Heart right ventricle (tissue), 16 donors: Measurements from ENCODE around the gene BBC3. TPM values are rescaled to one million over a fixed set of nuclear protein-coding genes. Genes with fewer than 3 reads are reported as not detected.

Experiments used
- ATAC-seq, 8 donors: fragments of 200-7000 bp; cut with Tn5 transposase; one replicate each; pipeline ENCODE4 v1.9.1; 2020; ENCODE audit warnings: mild to moderate bottlenecking in 8 of 8, moderate library complexity in 8 of 8, moderate number of reproducible peaks in 1 of 8
- DNase-seq, 2 donors: peaks; one replicate each; pipeline ENCODE4 v3.0.0-alpha.2; 2020
- H3K27ac ChIP-seq, 10 donors: fragments of 200-600 bp; sonication (generic) in 2 of 10; one replicate each; pipeline versions ENCODE4 v1.5.0 to v1.8.0; 2020 to 2022; ENCODE audit warnings: mild to moderate bottlenecking in 3 of 10
- H3K27me3 ChIP-seq, 7 donors: fragments of 200-600 bp; one replicate each; pipeline ENCODE4 v1.8.0; 2021 to 2022; ENCODE audit warnings: mild to moderate bottlenecking in 2 of 7
- H3K36me3 ChIP-seq, 9 donors: fragments of 200-600 bp; sonication (generic) in 1 of 9; one replicate each; pipeline versions ENCODE4 v1.5.0 to v1.8.0; 2020 to 2022; ENCODE audit warnings: mild to moderate bottlenecking in 2 of 9
- H3K4me1 ChIP-seq, 9 donors: fragments of 200-600 bp; sonication (generic) in 1 of 9; one replicate each; pipeline versions ENCODE4 v1.5.0 to v1.8.0; 2020 to 2022; ENCODE audit warnings: mild to moderate bottlenecking in 4 of 9
- H3K4me3 ChIP-seq, 10 donors: fragments of 200-600 bp; sonication (generic) in 2 of 10; one replicate each; pipeline versions ENCODE4 v1.5.0 to v1.8.0; 2020 to 2022; ENCODE audit warnings: mild to moderate bottlenecking in 7 of 10, moderate library complexity in 2 of 10
- H3K9me3 ChIP-seq, 11 donors: fragments of 200-600 bp in 10 of 11; sonication (generic) in 2 of 11; one replicate each; pipeline versions ENCODE4 v1.5.0 to v1.8.0; 2013 to 2022; ENCODE audit warnings: mild to moderate bottlenecking in 2 of 11, control low read depth in 1 of 11, moderate library complexity in 1 of 11
- WGBS, 2 donors: extraction: QIAGEN DNeasy Blood & Tissue Kit; methylation state at CpG; one replicate each; pipeline ENCODE4 v1.1.7; 2013; ENCODE audit warnings: inconsistent platforms in 1 of 2; 5-methylcytosine and 5-hydroxymethylcytosine counted together
- intact Hi-C, 10 donors: fragments of 100-400 bp; cut with DNase I; formaldehyde crosslinking; loops; one replicate each; pipeline versions ENCODE4 v1.11.1 to v1.14.2; 2022
- polyA plus RNA-seq, 2 donors: library from polyadenylated mRNA; stranded (reverse); fragments of 200-250 nt; gene quantifications; one replicate each; pipeline ENCODE4 v1.2.3, GENCODE V29; 2013
- total RNA-seq, 10 donors: library from RNA; stranded (reverse); fragmentation: NEBNext Ultra II Directional in 3 of 10; extraction: Animal tissue kit (Norgen Biotek cat#: 25700) in 3 of 10; gene quantifications; one replicate each; pipeline versions ENCODE4 v1.2.1 to v1.2.4, GENCODE V29; 2021 to 2023
- TF ChIP-seq, protein P1 (sequence below), 9 donors: fragments of 200-600 bp; sonication (generic) in 2 of 9; IDR thresholded peaks; one replicate each; pipeline versions ENCODE4 v1.5.0 to v1.8.0; 2021 to 2022; ENCODE audit warnings: antibody characterized with exemption in 9 of 9, mild to moderate bottlenecking in 5 of 9, moderate library complexity in 1 of 9
- donor health status: Arrhythmogenic right ventricular cardiomyopathy.
- donor health status: ischemic (EF 13 %, LVEDD 7.1; RV severe dilation, severe dysfunction).
- donor health status: healthy with polysubstance abuse.
- donor health status: DM: no; HTN: yes; CAD: no.
- donor health status: DM: no; HTN: no; CAD: no.
- donor health status: ischemic (EF 25% LVEDD 6.9; RV normal size, moderate dysfunction).
- donor health status: ischemic (EF 25% LVEDD 5.7; RV mildly dilated, moderate dysfunction).
- donor health status: healthy.
- donor health status: DM: yes; HTN: yes; CAD: no.
- donor health status: Ischemic cardiomyopathy.
- donor health status: ischemic (EF 35%, LVEDD 5.7; RV mildly dilated, moderate dysfunction).
- donor health status: nonischemic (EF 11% LVEDD 7.7; RV severe dilation, severe dysfunction).
- donor health status: DM: yes; HTN: yes; CAD: no.
- donor health status: PGD.
- donor health status: ischemic (EF 29% LVEDD 5.4; RV normal size, mild dysfunction).
- donor health status: nonischemic (EF 23%, LVEDD 6.1; RV moderate dilation, normal function).

The BBC3 gene
- total and polyA plus RNA-seq, 12 donors, result 2.4 to 6.0 (median 3.6) TPM

DNA sequence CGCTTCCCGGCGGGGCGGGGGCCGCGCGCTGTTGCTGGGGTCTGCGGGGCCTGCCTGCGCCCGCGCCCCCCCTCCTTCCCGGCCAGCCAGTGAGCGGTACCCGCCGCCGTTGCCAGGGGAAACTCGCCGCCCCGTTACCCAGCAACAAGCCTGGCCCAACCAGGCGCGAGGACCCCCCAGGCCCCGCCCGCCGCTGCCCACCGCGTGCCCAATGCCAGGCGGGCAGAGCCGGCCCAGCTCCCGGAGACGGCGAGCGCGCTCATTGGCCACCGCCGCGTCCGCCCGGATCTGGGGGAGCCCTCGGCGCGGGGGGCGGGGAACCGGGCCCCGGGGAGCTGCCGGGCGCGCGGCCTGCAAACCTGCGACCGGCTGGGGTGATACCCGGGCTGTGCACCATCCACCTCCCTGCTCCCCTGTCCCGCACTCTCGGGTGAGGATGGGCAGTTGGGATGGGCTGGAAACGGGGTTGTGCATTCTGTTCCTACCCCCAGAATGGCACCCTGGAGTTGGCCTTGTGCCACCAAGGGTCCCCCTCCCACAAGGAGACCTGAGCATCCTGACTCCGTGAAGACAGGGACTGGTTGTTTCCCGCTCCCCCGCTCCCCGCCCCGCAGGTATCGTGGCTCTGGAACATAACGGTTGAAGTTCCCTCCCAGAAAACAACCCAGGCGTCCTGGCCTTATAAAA is 8.8 kb upstream of the BBC3 start:
- TF ChIP-seq, protein P1, sequence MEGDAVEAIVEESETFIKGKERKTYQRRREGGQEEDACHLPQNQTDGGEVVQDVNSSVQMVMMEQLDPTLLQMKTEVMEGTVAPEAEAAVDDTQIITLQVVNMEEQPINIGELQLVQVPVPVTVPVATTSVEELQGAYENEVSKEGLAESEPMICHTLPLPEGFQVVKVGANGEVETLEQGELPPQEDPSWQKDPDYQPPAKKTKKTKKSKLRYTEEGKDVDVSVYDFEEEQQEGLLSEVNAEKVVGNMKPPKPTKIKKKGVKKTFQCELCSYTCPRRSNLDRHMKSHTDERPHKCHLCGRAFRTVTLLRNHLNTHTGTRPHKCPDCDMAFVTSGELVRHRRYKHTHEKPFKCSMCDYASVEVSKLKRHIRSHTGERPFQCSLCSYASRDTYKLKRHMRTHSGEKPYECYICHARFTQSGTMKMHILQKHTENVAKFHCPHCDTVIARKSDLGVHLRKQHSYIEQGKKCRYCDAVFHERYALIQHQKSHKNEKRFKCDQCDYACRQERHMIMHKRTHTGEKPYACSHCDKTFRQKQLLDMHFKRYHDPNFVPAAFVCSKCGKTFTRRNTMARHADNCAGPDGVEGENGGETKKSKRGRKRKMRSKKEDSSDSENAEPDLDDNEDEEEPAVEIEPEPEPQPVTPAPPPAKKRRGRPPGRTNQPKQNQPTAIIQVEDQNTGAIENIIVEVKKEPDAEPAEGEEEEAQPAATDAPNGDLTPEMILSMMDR (IDR thresholded peaks at IDR 0.05), result no peak
- H3K36me3 ChIP-seq, result no peaks in the 10 kb centered on the region
- H3K4me3 ChIP-seq, result peak overlapping the region in 9 of 10 donors; percentile 16 to 50 (median 36)
- no peak overlapping the region for H3K27ac ChIP-seq
- 3 to 4% methylated on average over 52 to 60 of the region's 62 CpGs for WGBS, 2 donors
- DNase-seq, result peak in 1 of 2 donors; percentile 40
- peaks cover 0 to 45% (median 0%) of the 10 kb centered on the region in 7 donors for H3K27me3 ChIP-seq
- intact Hi-C loops, result loop anchor here in 2 of 10 donors (10.0 kb wide), 2 partner anchors 45 to 225 kb away; partner anchors contain the start of gene NPAS1 (in 1 of the 2)
- peak in 1 of 8 donors; percentile 27 for ATAC-seq
- no peaks in the 10 kb centered on the region for H3K9me3 ChIP-seq
- peaks cover 3 to 45% (median 37%) of the 10 kb centered on the region in 9 donors for H3K4me1 ChIP-seq

DNA sequence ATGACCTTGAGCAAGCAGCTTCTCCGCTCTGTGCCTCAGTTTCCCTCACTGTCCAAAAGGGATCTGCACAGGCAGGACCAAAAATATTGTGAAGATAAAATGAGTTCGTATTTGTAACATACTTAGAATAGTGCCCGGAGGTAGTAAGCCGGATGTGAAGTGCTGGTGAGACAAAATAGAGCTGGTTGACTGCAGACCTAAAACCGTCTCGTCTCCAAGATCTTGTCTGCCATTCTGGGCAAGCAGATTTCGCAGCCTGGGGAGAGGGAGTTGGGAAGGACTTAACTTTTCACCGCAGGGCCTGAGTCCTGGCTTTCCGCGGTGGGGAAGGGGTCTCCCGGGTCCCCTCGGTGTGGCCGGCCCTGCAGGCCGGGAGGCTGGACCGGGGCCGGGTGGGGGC is 8.2 kb upstream of the BBC3 start:
- TF ChIP-seq, protein P1 (IDR thresholded peaks at IDR 0.05), result no peak
- DNase-seq, result no peak
- ATAC-seq, result no peak
- WGBS, 2 donors, result 8 to 10% methylated on average over 16 of the region's 16 CpGs
- peaks cover 0 to 45% (median 0%) of the 10 kb centered on the region in 7 donors for H3K27me3 ChIP-seq
- no peaks in the 10 kb centered on the region for H3K36me3 ChIP-seq
- peak overlapping the region in 9 of 10 donors; percentile 16 to 50 (median 36) for H3K4me3 ChIP-seq
- no peaks in the 10 kb centered on the region for H3K9me3 ChIP-seq
- peak overlapping the region in 1 of 10 donors; percentile 6 for H3K27ac ChIP-seq
- H3K4me1 ChIP-seq, result peaks cover 3 to 39% (median 31%) of the 10 kb centered on the region in 9 donors
- intact Hi-C loops, result loop anchor here in 1 of 10 donors (10.0 kb wide), 1 partner anchor 224 kb away; the partner anchor contains the start of gene NPAS1

DNA sequence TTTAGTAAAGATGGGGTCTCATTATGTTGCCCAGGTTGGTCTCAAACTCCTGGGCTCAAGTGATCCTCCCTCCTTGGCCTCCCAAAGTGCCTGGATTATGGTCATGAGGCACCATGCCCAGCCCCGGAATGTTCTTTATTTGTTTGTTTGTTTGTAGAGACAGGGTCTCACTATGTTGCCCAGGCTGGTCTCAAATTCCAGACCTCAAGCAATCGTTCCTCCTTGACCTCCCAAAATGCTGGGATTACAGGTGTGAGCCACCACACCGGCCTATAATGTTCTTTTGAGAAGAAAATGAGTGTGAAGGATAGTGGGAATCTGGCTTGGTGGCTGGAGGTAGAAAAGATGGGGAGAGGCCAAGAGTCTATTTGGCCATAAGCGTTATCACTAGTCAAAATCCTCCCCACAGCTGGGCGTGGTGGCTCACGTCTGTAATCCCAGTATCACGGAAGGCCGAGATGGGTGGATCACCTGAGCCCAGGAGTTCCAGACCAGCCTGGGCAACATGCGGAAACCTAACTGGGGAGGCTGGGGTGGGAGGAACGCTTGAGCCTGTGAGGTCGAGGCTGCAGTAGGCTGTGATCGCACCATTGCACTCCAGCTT is 5.2 kb upstream of the BBC3 start:
- ATAC-seq, result no peak
- DNase-seq, result no peak
- H3K4me3 ChIP-seq, result no peak overlapping the region
- TF ChIP-seq, protein P1 (IDR thresholded peaks at IDR 0.05), result no peak
- H3K4me1 ChIP-seq, result peaks cover 4 to 41% (median 27%) of the 10 kb centered on the region in 9 donors
- no peaks in the 10 kb centered on the region for H3K36me3 ChIP-seq
- intact Hi-C loops, result loop anchor here in 1 of 10 donors (10.0 kb wide), 1 partner anchor 221 kb away; the partner anchor contains the start of gene NPAS1
- H3K27me3 ChIP-seq, result peaks cover 0 to 27% (median 0%) of the 10 kb centered on the region in 7 donors
- no peaks in the 10 kb centered on the region for H3K9me3 ChIP-seq
- H3K27ac ChIP-seq, result no peak overlapping the region
- 90 to 93% methylated on average over 12 of the region's 12 CpGs for WGBS, 2 donors

DNA sequence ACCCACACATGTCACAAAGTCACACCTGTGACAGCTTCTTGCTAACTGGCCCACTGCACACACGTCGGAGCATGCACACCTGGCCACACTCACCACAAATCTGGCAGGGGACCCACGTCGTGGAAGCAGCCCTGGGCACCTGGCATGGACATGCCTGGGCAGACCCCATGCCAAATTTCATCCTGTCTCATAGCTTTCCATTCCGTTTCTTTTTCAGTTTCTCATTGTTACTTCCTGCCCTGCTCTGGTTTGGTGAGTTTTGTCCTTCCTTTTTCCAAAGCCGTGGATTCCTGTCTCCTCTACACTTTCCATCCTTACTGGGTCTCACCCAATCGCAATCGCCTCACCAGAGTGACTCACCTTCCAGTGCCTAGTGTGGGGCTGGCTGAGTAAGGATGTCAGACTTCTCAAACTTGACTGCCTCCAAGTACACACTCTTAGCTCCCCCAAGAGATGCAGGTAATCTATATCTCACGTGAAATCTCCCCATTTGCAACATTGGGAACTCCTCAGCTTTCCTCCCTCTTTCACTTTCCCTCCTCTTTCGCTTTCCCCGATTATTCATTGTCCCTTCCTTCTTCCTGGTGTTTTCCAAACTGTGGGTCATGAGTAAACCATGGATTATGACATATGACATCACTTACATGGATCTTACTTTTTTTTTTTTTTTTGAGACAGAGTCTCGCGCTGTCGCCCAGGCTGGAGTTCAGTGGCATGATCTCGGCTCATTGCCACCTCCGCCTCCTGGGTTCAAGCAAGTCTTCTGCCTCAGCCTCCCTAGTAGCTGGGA is 1.6 kb upstream of the BBC3 start:
- intact Hi-C loops, result loop anchor here in 1 of 10 donors (10.0 kb wide), 1 partner anchor 218 kb away; the partner anchor contains the start of gene NPAS1
- Histone ChIP-seq H3K27me3 (no peaks in the 10 kb centered on the region), H3K4me3 (peak overlapping the region in 1 of 10 donors; percentile 89), H3K9me3 (no peaks in the 10 kb centered on the region), H3K27ac (peak overlapping the region in 6 of 10 donors; percentile 15 to 85 (median 72)), H3K36me3 (no peaks in the 10 kb centered on the region), H3K4me1 (peaks cover 6 to 45% (median 26%) of the 10 kb centered on the region in 9 donors)
- DNase-seq, result no peak
- WGBS, 2 donors, result 52 to 60% methylated on average over 16 of the region's 16 CpGs
- no peak for ATAC-seq
- TF ChIP-seq, protein P1 (IDR thresholded peaks at IDR 0.05), result no peak
